Sigmoid colon (tissue), 7 donors: Measurements from ENCODE around the gene RMDN2. TPM values are rescaled to one million over a fixed set of nuclear protein-coding genes. Genes with fewer than 3 reads are reported as not detected.

ENCODE experiments used
- DNase-seq: peaks from one replicate; pipeline ENCODE4 v3.0.0-alpha.2; 2019
- H3K27ac ChIP-seq, 4 donors: fragments of 200-600 bp; sonication (generic); one replicate each; pipeline ENCODE4 v1.5.1; 2016 to 2019; ENCODE audit warnings: mild to moderate bottlenecking in 1 of 4
- H3K27me3 ChIP-seq, 3 donors: fragments of 200-600 bp; sonication (generic); one replicate each; pipeline ENCODE4 v1.5.1; 2019; ENCODE audit warnings: mild to moderate bottlenecking in 1 of 3
- H3K36me3 ChIP-seq, 4 donors: fragments of 200-600 bp; sonication (generic); one replicate each; pipeline ENCODE4 v1.5.1; 2016 to 2019
- H3K4me1 ChIP-seq, 4 donors: fragments of 200-600 bp; sonication (generic); one replicate each; pipeline ENCODE4 v1.5.1; 2017 to 2019
- H3K4me3 ChIP-seq, 4 donors: fragments of 200-600 bp; sonication (generic); one replicate each; pipeline ENCODE4 v1.5.1; 2017 to 2019; ENCODE audit warnings: mild to moderate bottlenecking in 2 of 4, moderate library complexity in 1 of 4
- H3K9me3 ChIP-seq, 4 donors: fragments of 200-600 bp in 3 of 4; sonication (generic) in 3 of 4; one replicate each; pipeline versions ENCODE4 v1.5.1 to v1.6.1; 2013 to 2019
- CTCF ChIP-seq, 4 experiments: fragments of 450-650 bp in 3 of 4; fragments of 200-600 bp in 1 of 4; IDR thresholded peaks; one replicate each; pipeline ENCODE4 v1.5.1; 2016 to 2019; ENCODE audit warnings: antibody characterized with exemption in 4 of 4, mild to moderate bottlenecking in 3 of 4, moderate library complexity in 2 of 4
- EP300 ChIP-seq, 4 donors: sonication (generic); formaldehyde crosslinking; IDR thresholded peaks; one replicate each; pipeline ENCODE4 v1.6.1; 2017; ENCODE audit warnings: antibody characterized with exemption in 4 of 4
- POLR2A ChIP-seq, 2 donors: fragments of 450-650 bp; IDR thresholded peaks; one replicate each; pipeline ENCODE4 v1.6.1; 2016; ENCODE audit warnings: antibody characterized with exemption in 2 of 2, mild to moderate bottlenecking in 2 of 2, moderate library complexity in 2 of 2
- POLR2AphosphoS5 ChIP-seq, 4 donors: sonication (generic); formaldehyde crosslinking; IDR thresholded peaks; one replicate each; pipeline ENCODE4 v1.6.1; 2017; ENCODE audit warnings: antibody characterized with exemption in 4 of 4
- WGBS, 2 donors: extraction: QIAGEN DNeasy Blood & Tissue Kit; methylation state at CpG; one replicate each; pipeline ENCODE4 v1.1.7; 2013; 5-methylcytosine and 5-hydroxymethylcytosine counted together
- intact Hi-C: fragments of 100-400 bp; cut with DNase I; formaldehyde crosslinking; loops from one replicate; pipeline ENCODE4 v1.15.1; 2023
- polyA plus RNA-seq, 3 donors: library from polyadenylated mRNA; stranded (reverse); fragments of 200-250 nt; gene quantifications; one replicate each; pipeline ENCODE4 v1.2.3, GENCODE V29; 2013
- total RNA-seq, 4 donors: library from RNA; depleted of rRNA; stranded (reverse); fragments of >200 nt; gene quantifications; one replicate each; pipeline ENCODE4 v1.1.0, GENCODE V29; 2016
- donor health status: healthy with polysubstance abuse.
- donor health status: Bipolar disorder and iron deficiency.
- donor health status: healthy.

Gene RMDN2
- total and polyA plus RNA-seq, 7 donors: 4.2 to 15.6 (median 8.6) TPM

GRCh38 chr2:37911296-37911873 lies 13.7 kb upstream of the RMDN2 start:
- H3K9me3 ChIP-seq: no peaks in the 10 kb centered on the region
- WGBS, 2 donors: 68 to 80% methylated on average over 4 of the region's 4 CpGs
- H3K4me1 ChIP-seq: peaks cover 0 to 19% (median 7%) of the 10 kb centered on the region in 4 donors
- no peaks in the 10 kb centered on the region for H3K27me3 ChIP-seq
- no peak for TF ChIP-seq POLR2AphosphoS5 (IDR thresholded peaks at IDR 0.05)
- TF ChIP-seq EP300 (IDR thresholded peaks at IDR 0.05): no peak
- TF ChIP-seq CTCF (IDR thresholded peaks at IDR 0.05): no peak
- TF ChIP-seq POLR2A (IDR thresholded peaks at IDR 0.05): no peak
- peak overlapping the region in 1 of 4 donors; percentile 48 for H3K27ac ChIP-seq
- H3K4me3 ChIP-seq: no peak overlapping the region
- intact Hi-C loops: no loop called here
- DNase-seq: no peak
- H3K36me3 ChIP-seq: no peaks in the 10 kb centered on the region

- TF ChIP-seq POLR2A (IDR thresholded peaks at IDR 0.05) (no peak), POLR2AphosphoS5 (IDR thresholded peaks at IDR 0.05) (peak in 1 of 4 donors; percentile 50)
- intact Hi-C loops: no loop called here
- H3K4me3 ChIP-seq: no peak overlapping the region
- no peaks in the 10 kb centered on the region for H3K27me3 ChIP-seq
- no peaks in the 10 kb centered on the region for H3K9me3 ChIP-seq
- peak overlapping the region in 1 of 4 donors; percentile 48 for H3K27ac ChIP-seq
- peaks cover 0 to 25% (median 9%) of the 10 kb centered on the region in 4 donors for H3K4me1 ChIP-seq
- DNase-seq: no peak
- H3K36me3 ChIP-seq: no peaks in the 10 kb centered on the region
- WGBS, 2 donors: 59 to 94% methylated on average over 1 of the region's 1 CpG
Observed at GRCh38 chr2:37912056-37912455, 13.0 kb upstream of the RMDN2 start.

- Histone ChIP-seq H3K4me1 (peaks cover 0 to 31% (median 15%) of the 10 kb centered on the region in 4 donors), H3K27ac (no peak overlapping the region), H3K9me3 (no peaks in the 10 kb centered on the region), H3K27me3 (no peaks in the 10 kb centered on the region), H3K36me3 (no peaks in the 10 kb centered on the region), H3K4me3 (no peak overlapping the region)
- no peak for DNase-seq
- 89 to 93% methylated on average over 2 of the region's 2 CpGs for WGBS, 2 donors
- TF ChIP-seq POLR2A (IDR thresholded peaks at IDR 0.05) (no peak), EP300 (IDR thresholded peaks at IDR 0.05) (no peak), POLR2AphosphoS5 (IDR thresholded peaks at IDR 0.05) (no peak), CTCF (IDR thresholded peaks at IDR 0.05) (no peak)
- intact Hi-C loops: no loop called here
Observed at GRCh38 chr2:37912616-37913015, 12.5 kb upstream of the RMDN2 start.

- intact Hi-C loops: no loop called here
- Histone ChIP-seq H3K4me3 (no peak overlapping the region), H3K4me1 (peaks cover 0 to 40% (median 21%) of the 10 kb centered on the region in 4 donors), H3K36me3 (no peaks in the 10 kb centered on the region), H3K27ac (no peak overlapping the region), H3K27me3 (no peaks in the 10 kb centered on the region), H3K9me3 (no peaks in the 10 kb centered on the region)
- TF ChIP-seq EP300 (IDR thresholded peaks at IDR 0.05) (no peak), POLR2AphosphoS5 (IDR thresholded peaks at IDR 0.05) (no peak), POLR2A (IDR thresholded peaks at IDR 0.05) (no peak), CTCF (IDR thresholded peaks at IDR 0.05) (no peak)
- 94% methylated on average over 5 of the region's 5 CpGs for WGBS, 2 donors
- no peak for DNase-seq
Observed at GRCh38 chr2:37914340-37914739, 10.7 kb upstream of the RMDN2 start.

GRCh38 chr2:37915773-37916172 lies 9.3 kb upstream of the RMDN2 start:
- DNase-seq: no peak
- TF ChIP-seq CTCF (IDR thresholded peaks at IDR 0.05): no peak
- TF ChIP-seq EP300 (IDR thresholded peaks at IDR 0.05): no peak
- TF ChIP-seq POLR2A (IDR thresholded peaks at IDR 0.05): no peak
- no peak for TF ChIP-seq POLR2AphosphoS5 (IDR thresholded peaks at IDR 0.05)
- Histone ChIP-seq H3K27me3 (no peaks in the 10 kb centered on the region), H3K36me3 (no peaks in the 10 kb centered on the region), H3K4me3 (no peak overlapping the region), H3K4me1 (peaks cover 0 to 40% (median 21%) of the 10 kb centered on the region in 4 donors), H3K27ac (peak overlapping the region; percentile 73 to 83 (median 78)), H3K9me3 (no peaks in the 10 kb centered on the region)
- 72 to 86% methylated on average over 5 of the region's 5 CpGs for WGBS, 2 donors
- intact Hi-C loops: no loop called here
